Measurements from ENCODE around the gene EXD3. TPM values are rescaled to one million over a fixed set of nuclear protein-coding genes. Genes with fewer than 3 reads are reported as not detected.

EXD3 gene
- total and polyA plus RNA-seq, 2 of the 4 experiments (the other 2 are of a cell fraction) = 1.1 to 7.4 TPM

DNA sequence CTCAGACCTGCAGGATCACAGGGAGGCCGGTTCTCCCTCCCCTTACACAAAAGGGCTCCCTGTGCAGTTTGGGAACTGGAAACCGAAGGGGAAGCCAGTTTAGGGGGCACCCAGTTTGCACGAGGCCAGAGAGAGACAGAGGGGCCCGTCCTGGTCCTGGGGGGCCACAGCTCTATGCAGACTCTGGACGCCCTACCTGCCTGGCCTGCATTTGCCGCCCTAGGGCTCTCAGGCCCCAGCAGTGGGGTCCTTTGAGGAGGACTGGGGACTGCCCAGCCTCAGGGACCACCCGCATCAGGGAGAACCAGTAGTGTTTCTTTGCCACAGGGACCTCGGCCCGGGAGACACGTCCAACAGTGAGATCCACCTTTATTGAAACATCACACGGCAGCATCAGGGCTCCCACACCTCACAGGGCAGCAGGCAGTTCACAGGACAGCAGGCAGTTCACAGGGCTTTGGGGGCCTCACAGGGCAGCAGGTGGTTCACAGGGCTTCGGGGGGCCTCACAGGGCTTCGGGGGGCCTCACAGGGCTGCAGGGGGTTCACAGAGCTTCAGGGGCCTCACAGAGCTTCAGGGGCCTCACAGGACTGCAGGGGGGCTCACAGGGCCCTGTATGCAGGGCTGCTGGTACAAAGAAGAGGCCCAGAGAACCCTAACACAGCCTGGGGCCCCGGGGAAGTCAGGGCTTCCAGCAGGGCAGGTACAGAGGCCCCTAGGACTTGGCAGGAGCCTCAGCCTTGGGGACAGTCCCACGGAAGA, 36.8 kb upstream of the EXD3 start:
- peak overlapping the region; percentile 89 for H3K14ac ChIP-seq (replicated peaks; ENCODE audit: low read depth, low read length)
- H3K56ac ChIP-seq (ENCODE audit: extremely low read depth, insufficient read depth, low read length) = no peak overlapping the region
- H3K36me3 ChIP-seq (ENCODE audit: control insufficient read depth, insufficient read depth, low read length) = peaks cover 20% of the 10 kb centered on the region
- peak; percentile 1; the same call in 1 of the 2 replicates for ATAC-seq (ENCODE audit: low read depth)
- peak overlapping the region; percentile 98 to 100 for H4K8ac ChIP-seq (ENCODE audit: low read depth in 2 of 2, low read length in 2 of 2)
- ChIA-PET CTCF (no interaction called here), POLR2A (ENCODE audit: unreplicated experiment) (interaction anchor here (0.6 kb wide), 1 partner anchor 581 kb away, joined by 7 read pairs; no protein-coding TSS in a partner anchor)
- peak overlapping the region; percentile 84 for H3K27ac ChIP-seq (ENCODE audit: insufficient read depth, low read length)
- peak overlapping the region; percentile 45; the same call in 1 of the 2 replicates for H3K18ac ChIP-seq (ENCODE audit: low read depth, low read length)
- H2BK15ac ChIP-seq (ENCODE audit: low read depth, low read length) = peak overlapping the region; percentile 62; the same call in 1 of the 3 replicates
- no peaks in the 10 kb centered on the region for H3K27me3 ChIP-seq (ENCODE audit: control insufficient read depth, insufficient read depth, low read length)
- no peaks in the 10 kb centered on the region for H3K9me3 ChIP-seq (ENCODE audit: control insufficient read depth, insufficient read depth, low read length)
- H3K4ac ChIP-seq (ENCODE audit: low read depth, low read length) = peak overlapping the region; percentile 83
- H4K91ac ChIP-seq (ENCODE audit: insufficient read depth, low read depth, low read length) = peak overlapping the region; percentile 86
- H2AFZ ChIP-seq (replicated peaks; ENCODE audit: low read length, poor library complexity) = peak overlapping the region; percentile 100
- dilution Hi-C loops (cut with HindIII; ENCODE audit: low sequenced_read_pairs, unreplicated experiment) = no loop called here
- peak overlapping the region; percentile 88 for H2AK9ac ChIP-seq (replicated peaks; ENCODE audit: low read depth, low read length, poor library complexity)
- no peak overlapping the region for H3K23ac ChIP-seq (ENCODE audit: low read depth, low read length)
- peak overlapping the region; percentile 76 for H4K5ac ChIP-seq (ENCODE audit: low read depth, low read length)
- peaks cover 18% of the 10 kb centered on the region for H3K4me1 ChIP-seq (ENCODE audit: control insufficient read depth, insufficient read depth, low read length)
- DNase-seq = no peak
- peak overlapping the region; percentile 62; the same call in 1 of the 2 replicates for H2BK120ac ChIP-seq (ENCODE audit: low read depth, low read length)
- H2BK20ac ChIP-seq (ENCODE audit: low read depth, low read length) = peak overlapping the region; percentile 34; the same call in 1 of the 2 replicates
- H4K20me1 ChIP-seq (ENCODE audit: insufficient read depth, low read length) = peaks cover 32% of the 10 kb centered on the region
- peak overlapping the region; percentile 73 for H3K4me2 ChIP-seq (ENCODE audit: low read depth, low read length)
- 38% methylated on average over 6 of the region's 15 CpGs; no CpG with 5 or more reads in 1 of the 2 experiments for WGBS, 2 experiments (ENCODE audit: extremely low coverage in 2 of 2, insufficient read length in 1 of 2)
- TF ChIP-seq, protein P1, sequence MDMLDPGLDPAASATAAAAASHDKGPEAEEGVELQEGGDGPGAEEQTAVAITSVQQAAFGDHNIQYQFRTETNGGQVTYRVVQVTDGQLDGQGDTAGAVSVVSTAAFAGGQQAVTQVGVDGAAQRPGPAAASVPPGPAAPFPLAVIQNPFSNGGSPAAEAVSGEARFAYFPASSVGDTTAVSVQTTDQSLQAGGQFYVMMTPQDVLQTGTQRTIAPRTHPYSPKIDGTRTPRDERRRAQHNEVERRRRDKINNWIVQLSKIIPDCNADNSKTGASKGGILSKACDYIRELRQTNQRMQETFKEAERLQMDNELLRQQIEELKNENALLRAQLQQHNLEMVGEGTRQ (IDR thresholded peaks at IDR 0.05; ENCODE audit: low read depth, low read length) = no peak
- TF ChIP-seq CHD1 (IDR thresholded peaks at IDR 0.05; ENCODE audit: low read depth, low read length) (no peak), POLR2A (IDR thresholded peaks at IDR 0.05; ENCODE audit: low read depth, low read length) (no peak), RFX5 (IDR thresholded peaks at IDR 0.05; ENCODE audit: low read depth, low read length) (no peak), MAFK (IDR thresholded peaks at IDR 0.05; ENCODE audit: low read depth, low read length) (no peak), SMC3 (IDR thresholded peaks at IDR 0.05; ENCODE audit: low read depth, low read length) (no peak), NFE2L2 (IDR thresholded peaks at IDR 0.05; ENCODE audit: low read depth, low read length) (no peak)
- TF ChIP-seq, protein P2, sequence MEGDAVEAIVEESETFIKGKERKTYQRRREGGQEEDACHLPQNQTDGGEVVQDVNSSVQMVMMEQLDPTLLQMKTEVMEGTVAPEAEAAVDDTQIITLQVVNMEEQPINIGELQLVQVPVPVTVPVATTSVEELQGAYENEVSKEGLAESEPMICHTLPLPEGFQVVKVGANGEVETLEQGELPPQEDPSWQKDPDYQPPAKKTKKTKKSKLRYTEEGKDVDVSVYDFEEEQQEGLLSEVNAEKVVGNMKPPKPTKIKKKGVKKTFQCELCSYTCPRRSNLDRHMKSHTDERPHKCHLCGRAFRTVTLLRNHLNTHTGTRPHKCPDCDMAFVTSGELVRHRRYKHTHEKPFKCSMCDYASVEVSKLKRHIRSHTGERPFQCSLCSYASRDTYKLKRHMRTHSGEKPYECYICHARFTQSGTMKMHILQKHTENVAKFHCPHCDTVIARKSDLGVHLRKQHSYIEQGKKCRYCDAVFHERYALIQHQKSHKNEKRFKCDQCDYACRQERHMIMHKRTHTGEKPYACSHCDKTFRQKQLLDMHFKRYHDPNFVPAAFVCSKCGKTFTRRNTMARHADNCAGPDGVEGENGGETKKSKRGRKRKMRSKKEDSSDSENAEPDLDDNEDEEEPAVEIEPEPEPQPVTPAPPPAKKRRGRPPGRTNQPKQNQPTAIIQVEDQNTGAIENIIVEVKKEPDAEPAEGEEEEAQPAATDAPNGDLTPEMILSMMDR (conservative IDR thresholded peaks at IDR 0.05; ENCODE audit: low read depth, low read length) = no peak
- in situ Hi-C loops (cut with MboI; ENCODE audit: low sequenced_read_pairs) = no loop called here
- no peaks in the 10 kb centered on the region for H3K9me1 ChIP-seq (ENCODE audit: insufficient read depth, low read length)
- peak overlapping the region; percentile 73; the same call in 1 of the 2 replicates for H2AK5ac ChIP-seq (ENCODE audit: low read depth, low read length)
- H3K79me1 ChIP-seq (ENCODE audit: low read depth in 1 of 2, low read length in 2 of 2) = peaks cover 3 to 34% of the 10 kb centered on the region in 2 experiments; a peak in 3 of 4 replicates
- intact Hi-C loops (cut with micrococcal nuclease) = no loop called here
- peak overlapping the region; percentile 13; the same call in 1 of the 2 replicates for H3K4me3 ChIP-seq (ENCODE audit: insufficient read depth, low read depth, low read length)
- no TSS peak for BruUV-seq (replicated peaks)
- H3K9ac ChIP-seq (ENCODE audit: low read depth, low read length) = peak overlapping the region; percentile 77
- peak overlapping the region; percentile 53 for H2BK5ac ChIP-seq (ENCODE audit: low read depth, low read length, poor library complexity, severe bottlenecking)

Data from IMR-90 (cell line).